Testis (tissue), 2 donors: ENCODE results near the gene RAB7A.

Source experiments
- POLR2A ChIP-seq: fragments of 450-650 bp; IDR thresholded peaks from one replicate; pipeline ENCODE4 v1.6.1; 2017; ENCODE audit warnings: antibody characterized with exemption, mild to moderate bottlenecking, moderate library complexity
- TF ChIP-seq, protein P1 (sequence below), 3 experiments: fragments of 450-650 bp in 2 of 3; fragments of 200-600 bp in 1 of 3; sonication (generic) in 1 of 3; IDR thresholded peaks; one replicate each; pipeline ENCODE4 v1.5.1; 2016 to 2019; ENCODE audit warnings: antibody characterized with exemption in 3 of 3, mild to moderate bottlenecking in 2 of 3, moderate library complexity in 1 of 3

DNA sequence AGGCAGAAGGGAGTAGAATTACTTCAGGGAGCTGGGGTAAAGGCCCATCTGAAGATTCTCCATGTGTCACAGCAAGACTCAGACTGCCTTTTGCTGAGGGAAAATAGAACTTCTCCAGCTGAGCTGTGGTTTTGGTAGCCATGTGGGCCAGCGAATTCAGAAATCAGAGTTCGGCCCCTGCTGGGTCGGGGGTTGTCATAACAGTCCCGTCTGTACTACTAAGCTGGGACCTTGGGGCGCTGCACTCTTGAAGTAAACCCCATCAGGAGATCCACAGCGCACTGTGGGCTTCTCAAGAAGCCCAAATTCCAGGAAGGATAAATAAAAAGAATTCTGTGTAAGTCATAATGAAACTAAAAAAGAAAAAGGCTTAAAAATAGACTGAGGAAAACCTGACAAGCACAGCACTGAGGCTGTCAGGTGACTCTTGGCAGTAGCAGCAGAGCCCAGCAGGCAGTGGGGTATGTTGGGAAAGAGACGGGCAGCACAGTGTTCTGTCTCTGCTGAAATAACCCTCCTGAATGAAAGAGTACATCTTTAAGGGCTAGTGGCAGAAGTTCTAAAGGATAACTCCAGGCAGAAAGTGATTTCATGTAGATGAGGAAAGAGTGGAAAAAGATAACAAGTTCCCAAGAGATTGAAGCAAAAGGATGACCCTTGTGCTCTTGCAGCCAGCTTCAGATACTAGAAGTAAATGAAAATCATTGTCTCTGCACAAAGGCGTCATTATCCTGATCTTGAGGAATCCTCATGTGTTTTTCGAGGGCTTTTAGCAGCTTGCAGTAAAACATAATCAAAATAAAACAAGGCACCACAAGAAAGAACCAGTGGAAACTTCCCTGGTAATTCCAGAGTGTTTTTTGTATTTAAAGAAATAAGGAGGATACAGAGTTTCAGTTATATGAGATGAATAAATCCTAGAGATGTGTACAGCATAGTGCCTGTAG, 74.5 kb downstream of the RAB7A start:
- TF ChIP-seq, protein P1, sequence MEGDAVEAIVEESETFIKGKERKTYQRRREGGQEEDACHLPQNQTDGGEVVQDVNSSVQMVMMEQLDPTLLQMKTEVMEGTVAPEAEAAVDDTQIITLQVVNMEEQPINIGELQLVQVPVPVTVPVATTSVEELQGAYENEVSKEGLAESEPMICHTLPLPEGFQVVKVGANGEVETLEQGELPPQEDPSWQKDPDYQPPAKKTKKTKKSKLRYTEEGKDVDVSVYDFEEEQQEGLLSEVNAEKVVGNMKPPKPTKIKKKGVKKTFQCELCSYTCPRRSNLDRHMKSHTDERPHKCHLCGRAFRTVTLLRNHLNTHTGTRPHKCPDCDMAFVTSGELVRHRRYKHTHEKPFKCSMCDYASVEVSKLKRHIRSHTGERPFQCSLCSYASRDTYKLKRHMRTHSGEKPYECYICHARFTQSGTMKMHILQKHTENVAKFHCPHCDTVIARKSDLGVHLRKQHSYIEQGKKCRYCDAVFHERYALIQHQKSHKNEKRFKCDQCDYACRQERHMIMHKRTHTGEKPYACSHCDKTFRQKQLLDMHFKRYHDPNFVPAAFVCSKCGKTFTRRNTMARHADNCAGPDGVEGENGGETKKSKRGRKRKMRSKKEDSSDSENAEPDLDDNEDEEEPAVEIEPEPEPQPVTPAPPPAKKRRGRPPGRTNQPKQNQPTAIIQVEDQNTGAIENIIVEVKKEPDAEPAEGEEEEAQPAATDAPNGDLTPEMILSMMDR (IDR thresholded peaks at IDR 0.05), result no peak
- TF ChIP-seq POLR2A, result no peak
